HG02973 (cell line): Measurements from ENCODE around the gene MX2.
A peak's percentile ranks its signal among the peaks of the same experiment; 100 is the strongest.
"Not testable (repeated sequence)": the region's sequence is repeated elsewhere in the genome, so short reads cannot be mapped to it uniquely, and the experiment has no call there.

Experiments used
- ATAC-seq: cut with Tn5 transposase; IDR thresholded peaks from one replicate; pipeline ENCODE4 v1.9.1; 2021; ENCODE audit warnings: moderate library complexity; ENCODE audit not compliant: unreplicated experiment

The MX2 gene

GRCh38 chr21:41361786-41362604 is at the start of gene MX2:
MX2 (plus strand) TSS chr21:41362027; CDS start chr21:41376907, 14,880 bp downstream.
- ATAC-seq: peak; percentile 47

- not testable (repeated sequence) for ATAC-seq
Observed at GRCh38 chr21:41313285-41314164, 48.3 kb upstream of the MX2 start.

- no peak for ATAC-seq
Observed at GRCh38 chr21:41315726-41316125, 46.1 kb upstream of the MX2 start.

- ATAC-seq: no peak
Observed at GRCh38 chr21:41316200-41317062, 45.4 kb upstream of the MX2 start, which contains the start of gene FAM3B. FAM3B (plus strand) TSS chr21:41316801; CDS start chr21:41316880, 79 bp downstream.

GRCh38 chr21:41317063-41317392 is 44.8 kb upstream of the MX2 start:
- no peak for ATAC-seq

- no peak for ATAC-seq
Observed at GRCh38 chr21:41317458-41317857, 44.4 kb upstream of the MX2 start.

- no peak for ATAC-seq
Observed at GRCh38 chr21:41318218-41318617, 43.6 kb upstream of the MX2 start.

GRCh38 chr21:41319273-41319672 is 42.6 kb upstream of the MX2 start:
- no peak for ATAC-seq

- ATAC-seq: no peak
Observed at GRCh38 chr21:41321211-41321907, 40.5 kb upstream of the MX2 start.

- no peak for ATAC-seq
Observed at GRCh38 chr21:41321908-41322495, 39.8 kb upstream of the MX2 start.

GRCh38 chr21:41322496-41323382 is 39.1 kb upstream of the MX2 start:
- no peak for ATAC-seq

GRCh38 chr21:41325138-41325912 is 36.5 kb upstream of the MX2 start:
- no peak for ATAC-seq

GRCh38 chr21:41326414-41327080 is 35.3 kb upstream of the MX2 start:
- ATAC-seq: no peak

GRCh38 chr21:41327753-41328152 is 34.1 kb upstream of the MX2 start:
- no peak for ATAC-seq

GRCh38 chr21:41328660-41329607 is 32.9 kb upstream of the MX2 start:
- no peak for ATAC-seq

GRCh38 chr21:41333752-41334151 is 28.1 kb upstream of the MX2 start:
- no peak for ATAC-seq

GRCh38 chr21:41337515-41337914 is 24.3 kb upstream of the MX2 start:
- no peak for ATAC-seq
